NCI-H82 treated with DMSO at 0.1 percent for 48 hours (cell line): ENCODE results near the gene PRCC.

Source experiments
- DNase-seq: peaks from one replicate; lab custom pipeline; 2025; ENCODE audit not compliant: unreplicated experiment; lab: John Stamatoyannopoulos, UW

PRCC gene

DNA sequence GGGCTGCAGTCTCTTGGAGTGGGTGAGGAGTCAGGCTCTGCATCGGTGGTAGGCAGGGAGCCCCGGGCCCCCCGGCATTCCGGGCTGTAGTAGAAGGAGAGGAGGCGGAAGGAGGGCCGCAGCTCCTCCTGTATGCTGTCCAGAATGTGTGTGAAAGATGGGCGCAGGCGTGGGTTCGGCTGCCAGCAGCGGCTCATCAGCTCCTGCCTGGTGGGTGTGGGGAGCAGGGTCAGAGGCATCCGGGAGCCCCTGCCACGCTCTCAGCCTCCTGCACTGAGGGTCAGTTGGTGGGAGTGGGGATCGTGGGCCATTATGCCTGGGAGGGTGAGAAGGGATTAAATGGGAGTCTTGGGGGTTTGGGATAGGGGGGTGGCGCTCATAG lies 73.6 kb downstream of the PRCC start:
- no peak for DNase-seq

DNA sequence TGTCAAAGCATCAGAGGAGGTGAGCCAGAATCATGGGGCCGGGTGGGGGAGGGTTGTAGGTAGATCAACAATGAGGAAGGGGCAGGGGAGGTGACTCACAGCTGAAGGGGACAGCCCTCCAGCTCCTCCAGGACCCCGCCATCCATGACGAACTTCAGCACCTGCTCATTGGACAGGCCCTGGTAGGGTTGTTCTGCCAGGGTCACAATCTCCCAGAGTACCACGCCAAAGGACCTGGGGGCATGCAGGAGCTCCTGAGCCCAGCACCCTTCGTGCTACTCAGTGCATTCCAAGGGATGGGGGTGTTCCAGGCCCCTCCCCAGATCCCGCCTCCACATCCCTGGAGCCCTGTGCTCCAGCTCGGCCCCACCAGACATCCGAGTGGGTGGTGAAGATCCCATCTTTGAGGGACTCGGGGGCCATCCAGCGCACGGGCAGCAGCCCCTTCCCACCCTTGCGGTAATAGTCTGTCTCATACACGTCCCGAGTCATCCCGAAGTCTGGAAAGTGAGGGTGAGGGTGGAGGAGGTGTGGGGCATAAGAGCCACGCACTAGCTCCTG lies 74.0 kb downstream of the PRCC start:
- no peak for DNase-seq

DNA sequence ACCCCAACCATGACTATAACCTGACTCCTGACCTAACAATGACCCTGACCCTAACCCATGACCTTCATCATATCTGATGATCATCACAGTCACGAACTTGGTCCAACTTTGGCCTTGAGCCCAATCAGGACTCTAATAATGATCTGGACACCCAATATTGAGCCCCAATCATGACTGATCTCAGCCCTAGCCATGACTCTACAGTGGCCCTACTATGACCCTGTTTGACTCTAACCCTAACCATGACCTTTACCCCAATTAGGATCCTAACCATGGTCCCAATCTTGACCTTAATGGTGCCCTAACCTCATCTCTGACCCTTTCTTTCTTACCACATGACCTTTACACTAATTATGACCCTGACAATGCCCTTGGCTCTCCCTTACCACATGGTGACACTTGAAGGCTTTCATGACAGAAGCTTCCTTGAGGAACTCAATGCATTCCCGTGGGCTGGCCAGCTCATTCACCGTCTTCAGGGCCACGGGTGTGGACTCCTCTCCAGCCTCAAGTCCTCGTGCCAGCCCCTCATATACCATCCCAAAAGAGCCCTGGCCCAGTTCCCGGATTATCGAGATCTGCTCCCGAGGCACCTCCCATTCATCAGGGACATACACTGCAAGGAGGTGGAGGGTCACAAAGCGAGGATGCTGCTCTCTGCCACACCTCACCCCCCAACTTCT lies 75.4 kb downstream of the PRCC start:
- DNase-seq: no peak

DNA sequence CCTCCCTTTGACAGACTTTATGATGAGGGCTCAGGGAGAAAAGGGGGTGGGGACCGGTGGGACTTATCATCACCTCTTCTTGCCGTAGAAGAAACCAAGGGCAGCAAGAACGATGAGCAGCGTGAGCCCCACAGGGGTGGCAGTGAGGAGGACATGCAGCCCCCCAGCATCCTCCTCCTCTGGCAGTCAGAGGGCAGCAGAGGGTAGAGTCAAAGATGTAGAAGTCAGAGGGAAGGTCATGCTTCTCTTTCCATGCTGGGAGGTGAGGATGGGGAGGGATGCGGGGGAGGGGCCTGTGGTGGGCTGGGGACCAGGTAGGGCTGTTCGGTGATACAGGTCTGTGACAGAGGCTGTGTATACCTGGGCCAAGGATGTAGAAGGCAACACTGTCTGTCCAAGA lies 76.8 kb downstream of the PRCC start:
- DNase-seq: no peak

DNA sequence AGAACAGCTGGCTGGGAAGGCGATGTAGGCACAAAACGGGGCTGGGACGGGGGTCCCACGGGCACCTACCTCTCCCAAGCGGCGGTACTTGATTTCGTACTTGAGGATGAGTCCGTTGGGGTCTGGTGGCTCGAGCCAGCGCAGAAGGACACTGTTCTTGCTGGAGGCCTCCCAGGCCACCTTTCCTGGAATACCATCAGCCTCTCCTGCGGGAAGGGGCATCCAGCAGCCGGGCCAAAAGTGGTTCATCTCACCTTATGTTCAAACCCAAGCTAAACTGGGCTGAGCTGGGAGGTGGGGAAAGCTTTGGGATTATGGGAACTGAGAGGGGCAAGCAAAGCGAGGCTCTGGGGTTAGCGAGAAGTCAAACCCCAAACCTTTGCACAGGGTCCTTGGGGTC lies 77.3 kb downstream of the PRCC start:
- no peak for DNase-seq

DNA sequence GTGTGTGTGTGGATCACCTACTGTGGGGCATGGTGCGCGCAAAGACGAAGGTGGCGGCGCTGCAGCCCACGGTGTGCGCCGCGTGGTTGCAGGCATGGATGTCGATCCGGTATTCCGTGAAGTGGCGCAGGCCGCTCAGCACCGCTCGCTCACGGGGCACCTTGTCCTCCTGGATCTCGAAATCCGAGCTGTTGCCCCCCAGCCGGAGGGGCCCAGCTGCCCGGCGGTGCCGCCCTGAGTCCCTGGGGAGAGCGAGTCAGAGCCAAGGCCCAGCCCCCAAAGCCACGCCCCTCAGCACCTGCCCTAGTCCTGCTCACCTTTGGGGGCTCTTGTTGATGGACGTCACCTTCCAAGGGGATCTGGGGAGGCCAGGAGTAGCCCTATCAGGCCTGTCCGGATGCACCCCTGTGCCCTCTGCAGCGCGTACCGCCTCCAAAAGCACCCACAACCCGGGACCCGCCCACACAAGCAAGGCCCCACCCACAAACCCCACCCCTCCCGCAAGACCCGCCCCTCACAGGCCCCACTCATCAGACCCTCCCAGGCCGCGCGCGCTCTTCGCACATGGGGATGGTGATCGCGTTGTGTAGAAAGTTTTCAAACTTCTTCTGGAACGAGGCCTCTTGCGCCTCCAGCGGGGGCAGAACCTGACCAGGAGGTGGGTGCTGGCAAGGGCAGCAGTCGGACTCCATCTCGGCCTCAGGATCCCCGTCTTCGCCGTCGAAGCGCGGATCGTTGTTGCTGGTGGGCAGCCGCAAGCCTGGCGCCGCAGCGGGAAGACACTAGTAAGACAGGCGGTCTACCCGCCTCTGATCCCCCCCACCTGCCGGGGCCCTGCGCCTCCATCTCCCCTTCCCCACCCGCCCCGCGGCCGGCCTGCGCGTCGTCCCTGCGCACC lies 78.0 kb downstream of the PRCC start:
- DNase-seq: no peak

DNA sequence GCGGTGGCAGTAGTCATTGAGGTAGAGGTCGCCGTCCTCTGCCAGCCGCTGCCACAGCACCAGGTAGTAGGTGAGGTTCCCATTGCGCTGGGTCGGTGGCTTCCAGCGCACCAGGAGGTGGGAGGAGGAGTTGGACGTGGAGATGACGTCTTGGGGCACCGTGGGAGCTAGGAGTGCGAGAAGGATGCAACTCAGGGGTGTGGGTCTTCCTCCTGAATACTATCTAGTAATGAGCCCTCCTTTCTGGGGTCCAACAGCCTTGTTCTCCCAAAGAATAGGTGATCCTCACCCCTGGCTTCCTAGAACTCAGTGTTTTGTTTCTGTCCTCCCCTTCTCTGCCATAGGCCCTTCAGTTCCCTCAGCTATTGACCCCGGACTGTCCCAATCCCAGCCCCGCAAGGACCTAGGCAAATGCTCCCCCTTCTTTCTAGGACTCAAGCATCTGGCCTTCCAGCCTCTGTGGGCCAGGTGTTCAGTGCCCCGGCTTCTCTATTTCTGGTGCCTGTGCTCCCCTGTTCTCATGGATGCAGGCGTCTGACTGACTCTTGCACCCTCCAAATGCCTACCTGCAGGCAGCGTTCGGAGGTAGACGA lies 78.7 kb downstream of the PRCC start:
- no peak for DNase-seq

DNA sequence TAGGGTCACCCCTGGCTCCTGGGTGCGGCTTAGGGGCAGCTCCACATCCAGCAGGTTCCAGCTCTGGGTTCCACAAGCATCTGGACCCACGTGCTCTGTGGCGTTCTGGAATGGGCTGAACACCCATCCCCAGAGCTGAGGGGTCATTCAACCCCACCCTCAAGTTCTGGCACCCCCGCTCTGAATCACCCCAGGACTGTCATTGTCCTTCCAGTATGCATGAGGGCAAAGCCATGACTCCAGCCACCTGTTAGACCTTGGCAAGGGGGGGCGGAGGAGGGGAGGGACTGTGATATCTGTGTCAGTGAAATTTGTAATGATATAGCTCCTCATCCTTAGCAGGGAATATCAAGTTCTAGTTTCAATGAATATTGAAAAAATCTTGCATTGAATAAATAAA lies 79.3 kb downstream of the PRCC start:
- no peak for DNase-seq

DNA sequence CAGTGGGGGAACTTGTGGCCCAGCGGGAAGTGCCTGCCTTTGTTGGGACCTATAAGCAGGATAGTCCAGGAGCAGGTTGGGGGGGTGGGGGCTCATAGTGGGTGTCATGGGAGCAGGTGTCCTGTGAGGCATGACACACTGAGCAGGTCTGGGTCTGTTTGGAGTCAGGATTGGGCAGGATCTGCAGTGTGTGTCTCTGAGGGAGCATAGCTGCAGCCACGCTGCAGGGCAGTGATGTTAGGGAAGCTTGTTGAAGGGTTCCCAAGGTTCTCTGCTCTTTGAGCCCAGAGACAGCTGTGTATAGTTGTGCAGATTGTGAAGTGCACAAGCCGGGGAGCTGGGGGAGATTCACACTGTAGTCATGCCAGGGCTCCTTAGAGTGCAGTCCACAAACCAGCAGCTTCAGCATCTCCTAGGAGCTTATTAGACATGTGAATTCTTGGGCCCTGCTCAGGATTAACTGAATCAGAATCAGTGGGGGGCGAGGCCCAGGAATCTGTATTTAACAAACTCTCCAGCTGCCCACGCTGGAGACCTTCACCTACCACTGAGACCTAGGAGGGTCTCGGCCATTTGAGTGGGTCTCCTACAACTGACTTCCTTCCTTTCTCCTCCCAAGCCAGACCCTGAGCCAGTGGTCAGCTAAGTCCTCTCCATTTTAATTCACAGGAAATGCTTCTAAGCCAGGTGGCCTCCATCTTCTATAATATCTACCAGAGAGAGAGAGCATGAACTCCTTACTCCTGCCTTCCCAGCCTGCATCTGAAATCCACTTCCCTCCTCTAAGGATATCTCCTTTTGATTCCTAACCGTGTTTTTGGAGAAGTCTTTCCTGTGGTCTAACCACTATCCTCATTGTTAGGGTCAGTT lies 80.5 kb downstream of the PRCC start:
- DNase-seq: no peak

DNA sequence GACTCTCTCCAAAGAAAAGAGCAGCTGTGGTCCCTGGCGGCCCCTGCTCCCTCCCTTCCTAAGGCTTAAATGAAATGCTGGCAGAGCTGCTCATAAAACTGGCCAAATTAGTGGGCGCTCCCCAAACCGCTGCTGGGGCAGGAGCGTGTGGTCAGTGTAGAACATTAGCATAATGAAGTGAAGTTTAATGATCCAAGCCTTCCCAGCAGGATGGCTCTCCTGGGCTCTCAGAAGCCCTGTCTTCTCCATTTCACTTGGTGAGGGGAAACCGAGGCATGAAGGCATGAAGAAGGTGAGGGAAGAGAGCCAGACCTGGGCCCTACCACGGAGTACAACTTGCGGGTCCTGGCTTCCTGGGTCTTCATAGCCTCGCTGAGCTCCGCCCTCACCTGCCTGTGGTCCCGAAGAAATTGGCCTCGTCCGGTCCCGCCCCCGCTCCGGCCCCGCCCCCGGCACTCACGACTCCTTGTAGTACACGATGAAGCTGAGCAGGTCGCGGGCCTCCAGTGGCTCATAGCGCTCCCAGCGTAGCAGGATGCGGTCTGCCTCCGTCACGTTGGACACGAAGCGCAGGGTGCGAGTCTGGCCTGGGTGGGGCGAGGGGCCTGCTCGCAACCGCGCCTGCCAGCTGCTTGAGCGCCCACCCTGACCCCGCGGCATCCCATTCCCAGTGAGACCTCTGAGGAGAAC lies 81.3 kb downstream of the PRCC start:
- DNase-seq: no peak

DNA sequence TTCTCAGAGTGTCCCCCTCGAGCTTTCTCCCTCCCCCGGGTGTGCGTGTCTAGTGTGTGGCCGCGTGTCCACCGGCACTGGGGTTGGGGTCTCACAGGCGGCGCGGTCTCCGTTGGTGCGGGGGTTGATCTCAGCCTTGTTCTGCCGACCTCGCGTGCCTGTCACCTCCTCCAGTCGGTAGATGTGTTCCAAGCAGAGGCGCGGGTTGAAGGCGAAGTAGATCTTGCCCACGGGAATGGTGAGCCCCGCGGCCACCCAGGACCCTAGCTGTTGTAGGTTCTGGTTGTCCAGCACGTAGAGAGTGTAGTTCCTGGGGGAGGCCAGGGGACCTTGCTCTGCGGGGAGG lies 81.8 kb downstream of the PRCC start:
- DNase-seq: no peak
